Heart left ventricle (tissue), 16 donors: ENCODE results near the gene HCN2. TPM values are rescaled to one million over a fixed set of nuclear protein-coding genes. Genes with fewer than 3 reads are reported as not detected.
"Not testable (repeated sequence)": the region's sequence is repeated elsewhere in the genome, so short reads cannot be mapped to it uniquely, and the experiment has no call there.

ENCODE experiments used
- ATAC-seq, 4 donors: fragments of 200-7000 bp; cut with Tn5 transposase; one replicate each; pipeline ENCODE4 v1.9.1; 2020 to 2022; ENCODE audit warnings: moderate library complexity in 4 of 4, mild to moderate bottlenecking in 3 of 4, moderate number of reproducible peaks in 1 of 4
- DNase-seq, 5 donors: peaks; one replicate each; pipeline ENCODE4 v3.0.0-alpha.2; 2020
- H3K27ac ChIP-seq, 12 donors: fragments of 200-600 bp; sonication (generic) in 4 of 12; one replicate each; pipeline versions ENCODE4 v1.5.0 to v1.8.0; 2016 to 2022; ENCODE audit warnings: mild to moderate bottlenecking in 2 of 12
- H3K27me3 ChIP-seq, 9 donors: fragments of 200-600 bp; sonication (generic) in 2 of 9; one replicate each; pipeline versions ENCODE4 v1.5.1 to v1.8.0; 2016 to 2022; ENCODE audit warnings: mild to moderate bottlenecking in 3 of 9
- H3K36me3 ChIP-seq, 9 donors: fragments of 200-600 bp; sonication (generic) in 2 of 9; one replicate each; pipeline versions ENCODE4 v1.5.0 to v1.8.0; 2018 to 2022; ENCODE audit warnings: mild to moderate bottlenecking in 2 of 9
- H3K4me1 ChIP-seq, 12 donors: fragments of 200-600 bp; sonication (generic) in 4 of 12; one replicate each; pipeline versions ENCODE4 v1.5.0 to v1.8.0; 2016 to 2022; ENCODE audit warnings: mild to moderate bottlenecking in 3 of 12
- H3K4me3 ChIP-seq, 12 donors: fragments of 200-600 bp; sonication (generic) in 4 of 12; one replicate each; pipeline versions ENCODE4 v1.5.0 to v1.8.0; 2017 to 2022; ENCODE audit warnings: mild to moderate bottlenecking in 9 of 12, moderate library complexity in 4 of 12
- H3K9me3 ChIP-seq, 12 donors: fragments of 200-600 bp; sonication (generic) in 4 of 12; one replicate each; pipeline versions ENCODE4 v1.5.0 to v1.8.0; 2016 to 2022; ENCODE audit warnings: mild to moderate bottlenecking in 1 of 12
- CTCF ChIP-seq, 12 donors: fragments of 200-600 bp; sonication (generic) in 4 of 12; IDR thresholded peaks; one replicate each; pipeline versions ENCODE4 v1.5.0 to v1.8.0; 2018 to 2022; ENCODE audit warnings: antibody characterized with exemption in 12 of 12, mild to moderate bottlenecking in 5 of 12
- POLR2A ChIP-seq, 2 donors: fragments of 450-650 bp; IDR thresholded peaks; one replicate each; pipeline ENCODE4 v1.6.1; 2017; ENCODE audit warnings: antibody characterized with exemption in 2 of 2, mild to moderate bottlenecking in 2 of 2, moderate library complexity in 2 of 2
- WGBS, 4 donors: extraction: QIAGEN DNeasy Blood & Tissue Kit in 2 of 4; methylation state at CpG; one replicate each; pipeline versions ENCODE4 v1.1.5 to v1.1.7; 2013 to 2018; 5-methylcytosine and 5-hydroxymethylcytosine counted together
- intact Hi-C, 10 donors: fragments of 100-400 bp; cut with DNase I; formaldehyde crosslinking; loops; one replicate each; pipeline versions ENCODE4 v1.11.1 to v1.14.2; 2022
- polyA plus RNA-seq, 2 donors: library from polyadenylated mRNA; stranded (reverse); fragments of 200-250 nt; gene quantifications; one replicate each; pipeline ENCODE4 v1.2.3, GENCODE V29; 2013
- total RNA-seq, 9 donors: library from RNA; depleted of rRNA in 2 of 9; stranded (reverse); fragments of >200 nt in 2 of 9; fragmentation: NEBNext Ultra II Directional in 3 of 9; extraction: Animal tissue kit (Norgen Biotek cat#: 25700) in 3 of 9; gene quantifications; one replicate each; pipeline versions ENCODE4 v1.1.0 to v1.2.4, GENCODE V29; 2016 to 2023
- donor health status: ischemic (EF 13 %, LVEDD 7.1; RV severe dilation, severe dysfunction).
- donor health status: healthy with polysubstance abuse.
- donor health status: DM: no; HTN: yes; CAD: no.
- donor health status: DM: no; HTN: no; CAD: no.
- donor health status: ischemic (EF 25% LVEDD 6.9; RV normal size, moderate dysfunction).
- donor health status: ischemic (EF 25% LVEDD 5.7; RV mildly dilated, moderate dysfunction).
- donor health status: healthy.
- donor health status: DM: yes; HTN: yes; CAD: no.
- donor health status: ischemic (EF 35%, LVEDD 5.7; RV mildly dilated, moderate dysfunction).
- donor health status: nonischemic (EF 11% LVEDD 7.7; RV severe dilation, severe dysfunction).
- donor health status: DM: yes; HTN: yes; CAD: no.
- donor health status: PGD.
- donor health status: ischemic (EF 29% LVEDD 5.4; RV normal size, mild dysfunction).
- donor health status: nonischemic (EF 23%, LVEDD 6.1; RV moderate dilation, normal function).

HCN2 gene
- total and polyA plus RNA-seq, 11 donors: 4.1 to 27.4 (median 15.4) TPM

- DNase-seq (no peak), ATAC-seq (peak; percentile 29 to 73 (median 66))
Observed at GRCh38 chr19:602391-603301, 13.0 kb downstream of the HCN2 start.

GRCh38 chr19:603302-603639 lies 13.6 kb downstream of the HCN2 start:
- H3K4me3 ChIP-seq, H3K36me3 ChIP-seq, H3K27me3 ChIP-seq, ATAC-seq, H3K9me3 ChIP-seq, DNase-seq, H3K4me1 ChIP-seq, intact Hi-C loops: not testable (repeated sequence)
- WGBS, 4 donors: 73 to 96% (median 87%) methylated on average over 7 to 13 of the region's 13 CpGs
- H3K27ac ChIP-seq: peak overlapping the region in 3 of 12 donors; percentile 34 to 51 (median 50)

More at GRCh38 chr19:602391-603301, 13.0 kb downstream of the HCN2 start:
- Histone ChIP-seq H3K9me3 (no peaks in the 10 kb centered on the region), H3K36me3 (no peaks in the 10 kb centered on the region), H3K4me1 (peaks cover 0 to 8% (median 0%) of the 10 kb centered on the region in 12 donors), H3K4me3 (no peak overlapping the region), H3K27me3 (no peaks in the 10 kb centered on the region), H3K27ac (peak overlapping the region in 9 of 12 donors; percentile 26 to 54 (median 43))
- no peak for TF ChIP-seq POLR2A (IDR thresholded peaks at IDR 0.05)
- no peak for TF ChIP-seq CTCF (IDR thresholded peaks at IDR 0.05)
- intact Hi-C loops: no loop called here
- WGBS, 4 donors: 75 to 79% (median 78%) methylated on average over 27 to 35 of the region's 35 CpGs

- DNase-seq, intact Hi-C loops, H3K27ac ChIP-seq, H3K36me3 ChIP-seq, ATAC-seq, H3K27me3 ChIP-seq, H3K9me3 ChIP-seq, H3K4me3 ChIP-seq: not testable (repeated sequence)
- H3K4me1 ChIP-seq: peaks cover 0 to 11% (median 0%) of the 10 kb centered on the region in 12 donors
- 90 to 97% (median 93%) methylated on average over 15 to 20 of the region's 20 CpGs for WGBS, 4 donors
Observed at GRCh38 chr19:603779-604178, 14.1 kb downstream of the HCN2 start.

GRCh38 chr19:604355-604754 lies 14.7 kb downstream of the HCN2 start:
- intact Hi-C loops: no loop called here
- Histone ChIP-seq H3K4me3 (no peak overlapping the region), H3K36me3 (no peaks in the 10 kb centered on the region), H3K4me1 (peaks cover 0 to 15% (median 0%) of the 10 kb centered on the region in 12 donors), H3K9me3 (no peaks in the 10 kb centered on the region), H3K27ac (no peak overlapping the region), H3K27me3 (no peaks in the 10 kb centered on the region)
- TF ChIP-seq CTCF (IDR thresholded peaks at IDR 0.05) (no peak), POLR2A (IDR thresholded peaks at IDR 0.05) (no peak)
- ATAC-seq (no peak), DNase-seq (no peak)
- 78 to 94% (median 86%) methylated on average over 10 to 11 of the region's 11 CpGs for WGBS, 4 donors

- H3K4me3 ChIP-seq, H3K9me3 ChIP-seq, H3K27me3 ChIP-seq, H3K36me3 ChIP-seq, ATAC-seq, H3K27ac ChIP-seq, DNase-seq, intact Hi-C loops: not testable (repeated sequence)
- 88 to 89% (median 89%) methylated on average over 16 to 33 of the region's 34 CpGs for WGBS, 4 donors
- peaks cover 0 to 24% (median 4%) of the 10 kb centered on the region in 12 donors for H3K4me1 ChIP-seq
- peak in 1 of 12 donors; percentile 17 for TF ChIP-seq CTCF (IDR thresholded peaks at IDR 0.05)
Observed at GRCh38 chr19:605061-605971, 15.6 kb downstream of the HCN2 start.
